ENCODE results near the gene SPPL2B. TPM values are rescaled to one million over a fixed set of nuclear protein-coding genes. Genes with fewer than 3 reads are reported as not detected.

SPPL2B gene
- total RNA-seq, 1 experiment from 2014 or later = 18.2 TPM

- Histone ChIP-seq H3K9me2 (replicated peaks; ENCODE audit: insufficient read depth, low read length) (no peaks in the 10 kb centered on the region), H3K36me3 (ENCODE audit: insufficient read depth, low read length) (no peaks in the 10 kb centered on the region), H3K27me3 (ENCODE audit: low read length) (no peaks in the 10 kb centered on the region), H3K9me3 (ENCODE audit: low read length) (no peaks in the 10 kb centered on the region), H2AFZ (ENCODE audit: low read length) (no peak overlapping the region), H4K20me1 (ENCODE audit: insufficient read depth, low read depth, low read length) (no peaks in the 10 kb centered on the region; the same call in 1 of the 2 replicates), H3K79me2 (ENCODE audit: low read length) (no peaks in the 10 kb centered on the region), H3K27ac (ENCODE audit: low read length) (no peak overlapping the region), H3K4me2 (ENCODE audit: low read depth, low read length, poor library complexity, severe bottlenecking) (no peak overlapping the region), H3K9ac (ENCODE audit: low read length) (no peak overlapping the region), H3K4me3 (ENCODE audit: low read length) (no peak overlapping the region), H3K4me1 (ENCODE audit: low read length) (peaks cover 13% of the 10 kb centered on the region)
- DNase-seq = no peak
Observed at GRCh38 chr19:2286402-2287140, 41.9 kb upstream of the SPPL2B start.

- Histone ChIP-seq H3K36me3 (ENCODE audit: insufficient read depth, low read length) (no peaks in the 10 kb centered on the region), H4K20me1 (ENCODE audit: insufficient read depth, low read depth, low read length) (no peaks in the 10 kb centered on the region; the same call in 1 of the 2 replicates), H3K4me2 (ENCODE audit: low read depth, low read length, poor library complexity, severe bottlenecking) (no peak overlapping the region), H3K4me1 (ENCODE audit: low read length) (peaks cover 13% of the 10 kb centered on the region), H3K27ac (ENCODE audit: low read length) (no peak overlapping the region), H2AFZ (ENCODE audit: low read length) (no peak overlapping the region), H3K4me3 (ENCODE audit: low read length) (no peak overlapping the region), H3K27me3 (ENCODE audit: low read length) (no peaks in the 10 kb centered on the region), H3K9me3 (ENCODE audit: low read length) (no peaks in the 10 kb centered on the region), H3K79me2 (ENCODE audit: low read length) (no peaks in the 10 kb centered on the region), H3K9me2 (replicated peaks; ENCODE audit: insufficient read depth, low read length) (no peaks in the 10 kb centered on the region), H3K9ac (ENCODE audit: low read length) (no peak overlapping the region)
- DNase-seq = no peak
Observed at GRCh38 chr19:2287585-2288337, 40.7 kb upstream of the SPPL2B start.

- H3K36me3 ChIP-seq (ENCODE audit: insufficient read depth, low read length) = no peaks in the 10 kb centered on the region
- no peaks in the 10 kb centered on the region for H4K20me1 ChIP-seq (ENCODE audit: insufficient read depth, low read depth, low read length)
- no peak overlapping the region for H3K27ac ChIP-seq (ENCODE audit: low read length)
- H3K9ac ChIP-seq (ENCODE audit: low read length) = no peak overlapping the region
- H3K4me2 ChIP-seq (ENCODE audit: low read depth, low read length, poor library complexity, severe bottlenecking) = no peak overlapping the region
- no peaks in the 10 kb centered on the region for H3K9me2 ChIP-seq (replicated peaks; ENCODE audit: insufficient read depth, low read length)
- peaks cover 13% of the 10 kb centered on the region for H3K4me1 ChIP-seq (ENCODE audit: low read length)
- no peaks in the 10 kb centered on the region for H3K27me3 ChIP-seq (ENCODE audit: low read length)
- DNase-seq = no peak
- H2AFZ ChIP-seq (ENCODE audit: low read length) = no peak overlapping the region
- no peaks in the 10 kb centered on the region for H3K79me2 ChIP-seq (ENCODE audit: low read length)
- no peak overlapping the region for H3K4me3 ChIP-seq (ENCODE audit: low read length)
- H3K9me3 ChIP-seq (ENCODE audit: low read length) = no peaks in the 10 kb centered on the region
Observed at GRCh38 chr19:2288338-2288817, 40.1 kb upstream of the SPPL2B start.

- peaks cover 13% of the 10 kb centered on the region for H3K4me1 ChIP-seq (ENCODE audit: low read length)
- peak overlapping the region; percentile 59; the same call in 1 of the 2 replicates for H3K4me3 ChIP-seq (ENCODE audit: low read length)
- peak overlapping the region; percentile 54 for H3K9ac ChIP-seq (ENCODE audit: low read length)
- H3K9me2 ChIP-seq (replicated peaks; ENCODE audit: insufficient read depth, low read length) = no peaks in the 10 kb centered on the region
- peak overlapping the region; percentile 62 for H3K4me2 ChIP-seq (ENCODE audit: low read depth, low read length, poor library complexity, severe bottlenecking)
- H3K36me3 ChIP-seq (ENCODE audit: insufficient read depth, low read length) = no peaks in the 10 kb centered on the region
- no peaks in the 10 kb centered on the region for H4K20me1 ChIP-seq (ENCODE audit: insufficient read depth, low read depth, low read length)
- H3K79me2 ChIP-seq (ENCODE audit: low read length) = no peaks in the 10 kb centered on the region
- peak overlapping the region; percentile 84; the same call in 1 of the 2 replicates for H2AFZ ChIP-seq (ENCODE audit: low read length)
- H3K27me3 ChIP-seq (ENCODE audit: low read length) = no peaks in the 10 kb centered on the region
- no peak overlapping the region for H3K27ac ChIP-seq (ENCODE audit: low read length)
- no peak for DNase-seq
- no peaks in the 10 kb centered on the region for H3K9me3 ChIP-seq (ENCODE audit: low read length)
Observed at GRCh38 chr19:2288818-2289713, 39.4 kb upstream of the SPPL2B start.

- Histone ChIP-seq H3K9ac (ENCODE audit: low read length) (peak overlapping the region; percentile 54), H3K4me1 (ENCODE audit: low read length) (peaks cover 13% of the 10 kb centered on the region), H2AFZ (ENCODE audit: low read length) (peak overlapping the region; percentile 84; the same call in 1 of the 2 replicates), H3K27me3 (ENCODE audit: low read length) (no peaks in the 10 kb centered on the region), H4K20me1 (ENCODE audit: insufficient read depth, low read depth, low read length) (no peaks in the 10 kb centered on the region), H3K4me2 (ENCODE audit: low read depth, low read length, poor library complexity, severe bottlenecking) (peak overlapping the region; percentile 62), H3K79me2 (ENCODE audit: low read length) (no peaks in the 10 kb centered on the region), H3K36me3 (ENCODE audit: insufficient read depth, low read length) (no peaks in the 10 kb centered on the region), H3K9me2 (replicated peaks; ENCODE audit: insufficient read depth, low read length) (no peaks in the 10 kb centered on the region), H3K9me3 (ENCODE audit: low read length) (no peaks in the 10 kb centered on the region), H3K4me3 (ENCODE audit: low read length) (peak overlapping the region; percentile 59; the same call in 1 of the 2 replicates), H3K27ac (ENCODE audit: low read length) (no peak overlapping the region)
- DNase-seq = peak; percentile 85
Observed at GRCh38 chr19:2289714-2290435, 38.6 kb upstream of the SPPL2B start.

GRCh38 chr19:2290441-2291184 is 37.9 kb upstream of the SPPL2B start:
- Histone ChIP-seq H3K36me3 (ENCODE audit: insufficient read depth, low read length) (no peaks in the 10 kb centered on the region), H4K20me1 (ENCODE audit: insufficient read depth, low read depth, low read length) (no peaks in the 10 kb centered on the region), H3K9me2 (replicated peaks; ENCODE audit: insufficient read depth, low read length) (no peaks in the 10 kb centered on the region), H3K27me3 (ENCODE audit: low read length) (no peaks in the 10 kb centered on the region), H3K9ac (ENCODE audit: low read length) (no peak overlapping the region), H2AFZ (ENCODE audit: low read length) (no peak overlapping the region), H3K27ac (ENCODE audit: low read length) (no peak overlapping the region), H3K9me3 (ENCODE audit: low read length) (no peaks in the 10 kb centered on the region), H3K4me2 (ENCODE audit: low read depth, low read length, poor library complexity, severe bottlenecking) (no peak overlapping the region), H3K79me2 (ENCODE audit: low read length) (no peaks in the 10 kb centered on the region), H3K4me1 (ENCODE audit: low read length) (peaks cover 13% of the 10 kb centered on the region), H3K4me3 (ENCODE audit: low read length) (no peak overlapping the region)
- DNase-seq = no peak

GRCh38 chr19:2291185-2291751 is 37.2 kb upstream of the SPPL2B start:
- H3K9me2 ChIP-seq (replicated peaks; ENCODE audit: insufficient read depth, low read length) = no peaks in the 10 kb centered on the region
- no peaks in the 10 kb centered on the region for H4K20me1 ChIP-seq (ENCODE audit: insufficient read depth, low read depth, low read length)
- no peak overlapping the region for H3K4me2 ChIP-seq (ENCODE audit: low read depth, low read length, poor library complexity, severe bottlenecking)
- no peaks in the 10 kb centered on the region for H3K9me3 ChIP-seq (ENCODE audit: low read length)
- no peak overlapping the region for H3K9ac ChIP-seq (ENCODE audit: low read length)
- no peaks in the 10 kb centered on the region for H3K79me2 ChIP-seq (ENCODE audit: low read length)
- DNase-seq = no peak
- no peak overlapping the region for H3K27ac ChIP-seq (ENCODE audit: low read length)
- no peak overlapping the region for H2AFZ ChIP-seq (ENCODE audit: low read length)
- no peaks in the 10 kb centered on the region for H3K27me3 ChIP-seq (ENCODE audit: low read length)
- no peak overlapping the region for H3K4me3 ChIP-seq (ENCODE audit: low read length)
- peaks cover 13% of the 10 kb centered on the region for H3K4me1 ChIP-seq (ENCODE audit: low read length)
- H3K36me3 ChIP-seq (ENCODE audit: insufficient read depth, low read length) = no peaks in the 10 kb centered on the region

All from Karpas-422 (cell line).